PFSK-1 (cell line): ENCODE measurements around the gene RPS6KA4.

Experiments
- FOXP2 ChIP-seq: optimal IDR thresholded peaks from 2 replicates; pipeline ENCODE3; 2011; ENCODE audit warnings: borderline replicate concordance, control low read depth, inconsistent platforms; ENCODE audit not compliant: insufficient read depth; ENCODE audit errors: extremely low read length, extremely low read depth
- POLR2AphosphoS5 ChIP-seq: IDR thresholded peaks from 2 replicates; pipeline ENCODE4 v1.6.1; 2012; ENCODE audit warnings: low read depth, mild to moderate bottlenecking, control low read depth, low read length, moderate library complexity
- REST ChIP-seq, 2 experiments: IDR thresholded peaks; 2 replicates each; pipeline versions ENCODE4 v1.6.1 to v1.8.0; 2011 to 2012; ENCODE audit warnings: low read depth in 2 of 2, low read length in 2 of 2, control low read depth in 1 of 2, inconsistent platforms in 1 of 2, mild to moderate bottlenecking in 1 of 2, moderate library complexity in 1 of 2; ENCODE audit not compliant: insufficient read depth in 1 of 2
- SIN3A ChIP-seq: IDR thresholded peaks from 2 replicates; pipeline ENCODE4 v1.6.1; 2012; ENCODE audit warnings: mild to moderate bottlenecking, low read length, moderate library complexity, borderline replicate concordance; ENCODE audit not compliant: insufficient read depth
- TAF1 ChIP-seq: IDR thresholded peaks from 2 replicates; pipeline ENCODE4 v1.6.1; 2012; ENCODE audit warnings: low read length, control low read depth, borderline replicate concordance; ENCODE audit not compliant: insufficient read depth

Gene RPS6KA4

GRCh38 chr11:64391839-64392238 is 32.9 kb downstream of the RPS6KA4 start:
- TF ChIP-seq REST (IDR thresholded peaks at IDR 0.05; ENCODE audit: insufficient read depth in 1 of 2, low read depth in 2 of 2, low read length in 2 of 2) (no peak), FOXP2 (no peak)

GRCh38 chr11:64395545-64396078 is 36.6 kb downstream of the RPS6KA4 start:
- TF ChIP-seq SIN3A = no peak
- TF ChIP-seq REST (IDR thresholded peaks at IDR 0.05; ENCODE audit: insufficient read depth in 1 of 2, low read depth in 2 of 2, low read length in 2 of 2) = no peak
- TF ChIP-seq TAF1 = no peak
- no peak for TF ChIP-seq FOXP2
- no peak for TF ChIP-seq POLR2AphosphoS5

DNA sequence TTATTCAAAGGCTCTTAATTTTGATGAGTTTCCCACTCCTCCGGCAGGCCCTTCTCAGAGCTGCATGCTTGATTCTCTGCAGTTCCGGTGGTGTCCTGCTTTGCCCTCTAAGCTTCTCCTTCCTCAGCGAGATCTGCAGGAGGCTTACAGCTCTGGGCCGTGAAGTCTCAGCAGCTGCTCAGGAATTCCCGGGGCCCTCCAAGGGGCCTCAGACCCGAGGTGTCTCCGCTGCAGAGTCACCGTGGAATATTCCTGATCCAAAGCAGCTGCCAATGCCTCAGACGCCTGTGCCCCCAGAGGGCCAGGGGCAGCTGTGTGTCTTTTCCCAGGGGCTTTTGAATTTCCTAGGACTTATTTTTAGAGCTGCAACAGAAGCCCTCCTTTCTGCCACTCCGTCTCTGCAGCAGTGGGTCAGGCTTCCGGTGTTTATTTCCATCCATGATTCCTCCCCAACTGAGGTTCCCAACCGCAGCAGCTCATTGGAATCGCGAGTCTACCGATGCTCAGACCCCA is 37.2 kb downstream of the RPS6KA4 start:
- no peak for TF ChIP-seq POLR2AphosphoS5
- TF ChIP-seq FOXP2 = no peak
- no peak for TF ChIP-seq SIN3A
- no peak for TF ChIP-seq REST (IDR thresholded peaks at IDR 0.05; ENCODE audit: insufficient read depth in 1 of 2, low read depth in 2 of 2, low read length in 2 of 2)
- no peak for TF ChIP-seq TAF1

DNA sequence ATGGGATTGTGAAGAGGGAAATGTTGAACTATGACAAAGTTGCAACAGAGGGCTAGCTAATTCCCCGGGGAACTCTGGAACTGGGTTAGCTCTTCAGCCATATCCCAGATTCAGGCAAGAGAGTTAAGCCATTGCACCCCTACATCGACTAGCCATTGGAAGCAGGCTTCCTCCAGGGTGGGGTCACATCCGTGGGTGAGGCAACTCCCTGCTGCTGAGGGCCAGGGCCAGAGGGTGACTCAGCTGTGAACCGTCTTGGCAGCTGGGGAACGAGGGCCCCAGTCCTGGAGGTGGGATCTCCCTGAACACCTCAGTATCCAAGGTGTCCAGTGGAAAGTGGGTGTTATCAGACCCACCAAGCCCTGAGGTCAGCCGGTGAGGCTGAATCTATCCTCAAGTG is 41.1 kb downstream of the RPS6KA4 start:
- TF ChIP-seq POLR2AphosphoS5 (no peak), SIN3A (no peak), REST (IDR thresholded peaks at IDR 0.05; ENCODE audit: insufficient read depth in 1 of 2, low read depth in 2 of 2, low read length in 2 of 2) (no peak), FOXP2 (no peak), TAF1 (no peak)

DNA sequence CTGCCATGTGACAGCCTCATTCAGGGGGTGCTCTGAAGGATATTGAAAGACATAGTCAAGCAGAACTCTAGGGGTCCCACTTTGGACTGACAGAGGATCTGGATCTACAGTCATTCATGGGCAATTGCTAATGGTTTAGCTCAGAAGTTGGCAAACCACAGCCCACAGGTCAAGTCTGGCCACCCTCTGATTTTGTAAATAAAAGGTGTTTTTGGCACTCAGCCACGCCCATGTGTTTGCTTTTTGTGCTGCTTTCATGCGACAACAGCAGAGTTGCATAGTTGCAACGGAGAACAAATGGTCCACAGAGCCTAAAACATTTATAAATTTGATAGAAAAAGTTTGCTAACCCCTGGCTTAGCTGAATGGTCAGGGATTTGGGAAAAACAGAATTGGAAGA is 41.7 kb downstream of the RPS6KA4 start:
- TF ChIP-seq POLR2AphosphoS5 (no peak), FOXP2 (no peak), SIN3A (no peak), TAF1 (no peak), REST (IDR thresholded peaks at IDR 0.05; ENCODE audit: insufficient read depth in 1 of 2, low read depth in 2 of 2, low read length in 2 of 2) (no peak)
